NCI-H187 (cell line): ENCODE measurements around the gene SOX10.

Experiments
- DNase-seq, 2 experiments: peaks; one replicate each; lab custom pipeline; 2025; lab: John Stamatoyannopoulos, UW

SOX10 gene

GRCh38 chr22:38016182-38017151 is 32.1 kb upstream of the SOX10 start:
- no peak for DNase-seq

GRCh38 chr22:38014083-38014482 is 29.7 kb upstream of the SOX10 start:
- DNase-seq, result no peak

- no peak for DNase-seq
Observed at GRCh38 chr22:38012604-38013072, 28.3 kb upstream of the SOX10 start.

- no peak for DNase-seq
Observed at GRCh38 chr22:38009000-38009806, 24.8 kb upstream of the SOX10 start.

GRCh38 chr22:38007330-38007902 is 23.1 kb upstream of the SOX10 start:
- DNase-seq, result no peak

GRCh38 chr22:38006906-38007305 is 22.6 kb upstream of the SOX10 start:
- DNase-seq, result no peak

- no peak for DNase-seq
Observed at GRCh38 chr22:38005943-38006342, 21.6 kb upstream of the SOX10 start.

GRCh38 chr22:37999640-38000272 is 15.4 kb upstream of the SOX10 start:
- no peak for DNase-seq

GRCh38 chr22:37999236-37999635 is 14.9 kb upstream of the SOX10 start:
- DNase-seq, result no peak

- no peak for DNase-seq
Observed at GRCh38 chr22:37998543-37998942, 14.2 kb upstream of the SOX10 start.

GRCh38 chr22:37996515-37997246 is 12.3 kb upstream of the SOX10 start:
- DNase-seq, result no peak

GRCh38 chr22:37996079-37996478 is 11.7 kb upstream of the SOX10 start:
- DNase-seq, result no peak

- DNase-seq, result no peak
Observed at GRCh38 chr22:37995460-37995859, 11.1 kb upstream of the SOX10 start.

GRCh38 chr22:37994982-37995381 is 10.6 kb upstream of the SOX10 start:
- no peak for DNase-seq

GRCh38 chr22:37994049-37994448 is 9.7 kb upstream of the SOX10 start:
- no peak for DNase-seq

GRCh38 chr22:37991731-37992442 is 7.5 kb upstream of the SOX10 start:
- DNase-seq, result no peak

- DNase-seq, result no peak
Observed at GRCh38 chr22:37990862-37991261, 6.5 kb upstream of the SOX10 start.

GRCh38 chr22:37990301-37990700 is 5.9 kb upstream of the SOX10 start:
- no peak for DNase-seq

GRCh38 chr22:37989146-37990045 is 5.0 kb upstream of the SOX10 start:
- DNase-seq, result no peak

GRCh38 chr22:37986371-37986770 is 2.0 kb upstream of the SOX10 start:
- no peak for DNase-seq
